GM19035 (cell line): ENCODE data around the gene TBRG1.

Experiments used
- ATAC-seq: cut with Tn5 transposase; IDR thresholded peaks from one replicate; pipeline ENCODE4 v1.9.1; 2021; ENCODE audit not compliant: unreplicated experiment

Gene TBRG1

DNA sequence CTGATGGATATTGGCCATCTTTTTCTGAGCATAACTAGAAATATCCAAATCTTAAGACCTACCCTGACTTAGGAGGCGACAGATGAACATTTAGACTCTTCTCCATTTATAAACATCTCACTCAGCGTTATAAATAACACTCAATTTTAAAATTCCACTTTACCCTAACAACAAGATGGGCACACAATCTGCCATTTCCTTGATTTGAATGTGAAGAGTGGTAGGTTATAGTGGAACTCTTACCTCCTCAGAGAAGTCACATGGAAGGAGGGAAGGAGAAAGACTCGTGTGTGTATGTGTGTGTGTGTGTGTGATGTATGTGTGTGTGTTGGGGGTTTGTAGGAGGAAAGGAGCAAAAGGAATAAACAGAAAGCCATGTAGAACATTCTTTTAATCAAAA, 35.8 kb downstream of the TBRG1 start:
- no peak for ATAC-seq

DNA sequence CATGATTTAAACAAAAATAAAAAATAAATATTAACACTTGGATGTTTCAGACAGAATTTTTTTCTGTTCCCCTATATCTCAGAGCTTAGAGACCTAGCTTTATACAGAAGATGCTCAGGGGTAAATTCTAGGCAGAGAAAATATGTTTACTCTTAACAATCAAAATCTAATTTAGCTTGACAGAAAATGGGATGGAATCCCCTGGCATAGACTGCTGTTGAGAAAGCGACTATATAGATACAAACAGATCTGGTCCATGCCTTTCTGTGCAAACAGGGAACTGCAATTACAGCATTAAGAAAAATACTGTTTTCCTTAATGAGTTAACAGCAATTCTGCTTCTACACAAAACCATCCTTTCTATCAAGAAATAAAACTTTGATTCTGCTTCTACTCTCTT, 36.3 kb downstream of the TBRG1 start:
- no peak for ATAC-seq

DNA sequence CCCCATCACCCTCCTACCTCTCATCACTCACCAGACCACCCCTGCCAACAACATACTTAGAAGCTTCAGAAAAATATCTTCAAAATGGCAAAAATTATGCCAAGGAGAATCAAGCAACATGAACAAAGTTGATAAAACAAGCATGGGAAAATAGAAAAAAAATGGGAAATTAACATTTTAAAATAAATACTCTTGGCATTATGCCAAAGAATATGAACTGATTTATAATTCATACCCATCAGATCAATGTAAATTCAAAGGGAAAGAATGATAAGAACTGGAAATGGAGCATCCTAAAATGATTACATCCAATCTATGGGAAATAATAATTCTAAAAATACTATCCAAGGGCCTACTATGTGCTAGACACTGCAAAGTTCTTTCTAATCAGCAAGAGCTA, 38.9 kb downstream of the TBRG1 start:
- no peak for ATAC-seq

DNA sequence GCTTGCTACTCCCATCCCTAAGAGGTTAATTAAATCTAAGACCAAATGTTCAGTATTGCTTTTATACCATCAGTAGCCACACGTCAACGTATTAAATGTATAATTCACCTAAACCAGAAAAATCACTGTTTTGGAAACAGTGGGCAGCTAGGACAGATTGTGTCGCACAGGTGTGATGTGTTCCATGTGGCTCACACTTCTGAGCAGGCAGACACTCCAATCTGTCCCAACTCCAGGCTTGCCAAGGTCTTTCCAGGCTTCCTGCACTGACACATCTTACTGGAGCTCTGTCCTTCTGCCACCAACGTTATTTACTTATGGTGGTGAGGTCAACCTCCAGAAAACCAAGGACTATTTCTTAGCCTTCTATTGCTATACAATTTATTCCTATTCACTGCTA, 39.4 kb downstream of the TBRG1 start:
- ATAC-seq: no peak

DNA sequence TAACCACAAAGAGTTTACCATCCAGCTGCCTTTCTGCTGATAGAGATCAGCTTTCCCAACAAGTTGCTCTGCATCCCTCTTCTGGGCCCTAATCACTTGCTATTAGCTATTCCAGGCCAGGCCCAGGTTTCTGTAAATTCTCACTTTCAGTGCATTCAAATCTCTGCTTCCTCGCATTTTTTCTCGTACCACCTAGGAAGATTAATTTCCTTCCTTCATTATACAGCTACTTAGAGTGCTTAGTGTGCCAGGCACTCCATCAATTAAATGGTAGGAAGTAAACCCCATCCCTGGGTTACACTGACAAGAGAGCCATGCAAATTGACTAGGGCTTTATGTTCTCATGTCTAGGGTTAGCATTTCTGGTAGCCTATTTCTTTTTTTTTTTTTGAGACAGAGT, 41.2 kb downstream of the TBRG1 start:
- no peak for ATAC-seq

DNA sequence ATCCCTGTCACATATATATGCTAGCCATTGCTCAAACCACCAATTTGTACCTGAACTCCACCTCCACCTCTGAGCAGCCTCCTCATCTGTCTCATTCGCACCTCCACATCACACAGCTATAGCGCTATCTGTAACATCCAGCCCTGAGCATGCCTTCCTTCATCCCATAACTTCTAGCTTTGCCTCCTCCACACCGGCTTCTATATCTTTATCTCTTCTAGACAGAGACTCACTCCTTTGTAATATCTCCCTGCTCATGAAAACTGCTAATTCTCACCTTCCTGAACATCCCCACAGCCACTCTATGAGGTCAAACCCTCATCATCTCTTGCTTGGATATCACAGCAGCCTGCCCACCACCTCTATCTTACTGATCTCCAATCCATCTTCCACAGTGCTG, 44.9 kb downstream of the TBRG1 start:
- ATAC-seq: no peak

DNA sequence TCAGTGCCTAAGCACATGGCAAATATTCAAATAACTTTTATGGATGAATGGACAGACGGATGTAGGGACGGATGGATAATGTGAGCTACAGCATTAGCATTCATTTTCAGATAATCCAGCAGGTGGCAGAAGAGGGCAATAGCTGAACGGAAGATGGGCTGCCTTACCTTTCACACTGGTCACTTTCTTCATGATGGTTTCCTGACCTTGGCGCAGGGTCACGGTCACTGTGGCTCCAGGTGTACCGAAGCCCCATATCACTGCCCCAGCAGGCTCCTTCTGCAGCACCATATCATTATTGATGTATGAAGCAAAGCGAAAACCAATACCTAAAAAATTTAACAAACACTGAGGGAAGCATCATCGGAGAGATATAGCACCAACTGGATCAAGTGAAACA, 46.5 kb downstream of the TBRG1 start:
- no peak for ATAC-seq

DNA sequence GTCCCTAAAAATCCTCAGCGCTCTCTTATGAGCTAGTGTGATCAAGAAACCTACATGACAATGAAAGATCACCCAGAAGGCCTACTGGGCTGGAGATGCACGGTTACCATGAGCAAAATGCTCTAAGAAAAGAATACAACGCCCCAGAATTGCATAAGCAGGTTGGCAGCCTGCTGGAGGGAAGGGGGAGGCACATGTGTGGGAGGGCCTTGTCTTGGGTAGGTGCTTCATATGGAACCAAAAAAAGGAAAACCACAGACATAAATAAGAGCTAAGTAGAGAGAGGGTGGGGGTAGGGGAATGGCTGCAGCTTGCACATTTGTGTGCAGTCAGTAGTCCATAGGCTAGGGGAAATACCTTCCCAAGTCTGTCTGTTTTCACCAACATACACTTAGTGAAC, 48.1 kb downstream of the TBRG1 start:
- ATAC-seq: no peak

DNA sequence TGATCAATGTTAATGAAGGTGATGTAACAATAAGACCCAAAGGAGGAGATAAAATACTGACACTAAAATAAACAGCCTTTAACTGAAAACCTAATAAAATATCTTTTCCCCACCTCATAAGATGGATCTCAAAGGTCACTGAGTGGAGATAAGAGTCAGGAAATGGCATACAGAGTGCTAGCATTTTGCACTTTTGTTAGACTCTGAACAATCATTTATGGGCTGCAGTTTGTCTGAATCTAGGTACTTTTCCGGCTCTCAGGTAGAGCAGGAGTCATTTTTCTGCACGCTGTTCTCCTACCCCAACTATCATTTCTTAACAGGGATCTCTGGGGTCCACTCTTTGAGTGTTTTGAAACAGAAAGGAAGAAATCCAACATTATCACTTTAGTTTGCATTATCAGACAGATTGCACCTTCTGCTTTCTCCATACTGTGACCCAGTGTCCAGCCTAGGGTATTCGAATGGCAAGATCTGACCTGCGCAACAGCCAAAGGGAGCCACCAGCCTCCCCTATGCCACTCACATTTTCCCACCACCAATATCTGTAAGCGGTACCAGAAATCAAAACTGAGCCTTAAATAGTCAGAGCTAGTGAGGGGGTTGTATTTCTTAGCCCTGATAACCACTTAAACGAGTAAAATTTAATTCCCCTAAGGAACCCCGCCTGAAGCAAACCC, 50.0 kb downstream of the TBRG1 start:
- ATAC-seq: no peak

DNA sequence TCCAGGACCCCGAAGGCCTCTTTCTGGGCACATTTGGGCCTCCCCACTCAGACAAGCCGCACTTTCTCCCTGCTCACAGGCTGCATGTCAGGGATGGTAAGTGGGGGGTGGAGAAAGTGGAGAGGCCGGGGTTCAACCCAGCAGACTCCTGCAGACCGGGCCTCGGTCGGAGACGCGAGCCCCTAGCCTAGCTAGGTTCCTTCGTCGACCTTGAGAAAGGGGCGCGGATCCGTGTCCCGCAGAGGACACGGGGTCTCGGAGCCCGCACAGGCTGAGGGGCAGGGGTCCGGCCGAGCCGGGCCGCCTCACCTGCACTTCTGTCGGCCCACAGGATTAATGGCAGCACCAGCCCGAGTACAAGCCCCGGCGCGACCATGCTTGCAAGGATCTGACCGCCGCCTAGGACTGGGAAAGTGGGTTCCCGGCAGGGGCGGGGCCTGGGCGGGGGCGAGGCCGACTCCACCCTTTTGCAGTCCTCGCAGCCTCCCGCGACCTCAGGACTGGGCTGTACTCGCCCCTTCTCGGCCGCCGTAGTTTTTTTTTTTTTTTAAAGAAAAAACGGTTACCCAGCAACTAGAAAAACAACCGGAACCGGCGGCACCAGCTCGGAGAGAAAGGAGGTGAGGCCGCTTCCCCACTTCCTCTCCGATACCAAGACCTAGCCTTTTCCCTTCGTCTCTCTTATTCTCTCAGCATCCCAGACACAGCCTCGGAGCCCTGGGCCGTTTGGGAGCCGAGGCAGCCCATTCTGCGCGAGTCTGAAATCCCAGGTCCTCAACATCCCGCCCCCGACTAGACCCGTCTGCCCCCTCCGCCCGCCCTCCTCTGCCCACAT, 50.9 kb downstream of the TBRG1 start, which contains the start of the genes SIAE and SPA17:
Gene SIAE (minus strand): TSS at position 407 of the 835 bp plus-strand sequence. CDS start 31 bp downstream, at position 376.
Gene SPA17 (plus strand): TSS at position 572 of the 835 bp plus-strand sequence. CDS start 1,361 bp downstream, outside the sequence.
- peak; percentile 95 for ATAC-seq

DNA sequence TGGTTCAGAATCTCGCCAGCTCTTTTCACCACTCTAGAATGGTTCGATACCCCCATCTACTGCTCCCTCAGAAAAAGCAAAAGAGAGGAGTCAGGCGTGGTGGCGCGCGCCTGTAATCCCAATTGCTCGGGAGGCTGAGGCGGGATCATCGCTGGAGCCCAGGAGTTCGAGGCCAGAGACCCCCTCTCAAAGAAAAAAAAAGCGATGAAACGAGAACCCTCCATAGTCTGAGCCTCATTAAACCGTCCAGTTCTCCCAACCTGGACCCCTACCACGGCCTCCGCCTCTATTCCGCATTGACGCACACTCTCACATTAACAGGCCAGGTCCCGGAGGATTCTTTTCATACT, 51.5 kb downstream of the TBRG1 start:
- no peak for ATAC-seq

DNA sequence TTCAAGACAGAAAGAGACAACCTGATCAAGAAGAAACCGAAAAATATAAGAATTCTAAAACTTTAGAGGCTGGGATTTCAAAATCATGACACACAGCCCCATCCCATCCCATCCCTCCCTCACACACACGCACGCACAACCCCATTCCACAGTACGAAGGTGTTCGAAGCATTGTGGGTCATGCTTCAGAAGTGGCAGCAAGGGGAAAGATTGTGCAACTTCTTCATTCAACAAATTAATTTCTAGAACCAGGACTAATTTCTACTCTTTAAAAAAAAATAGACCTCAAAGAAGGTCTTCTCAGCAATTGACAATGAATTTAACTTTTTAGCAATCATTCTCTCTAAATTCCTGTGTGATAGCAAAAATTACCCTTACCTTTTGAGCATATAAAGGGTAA, 51.9 kb downstream of the TBRG1 start:
- ATAC-seq: no peak

DNA sequence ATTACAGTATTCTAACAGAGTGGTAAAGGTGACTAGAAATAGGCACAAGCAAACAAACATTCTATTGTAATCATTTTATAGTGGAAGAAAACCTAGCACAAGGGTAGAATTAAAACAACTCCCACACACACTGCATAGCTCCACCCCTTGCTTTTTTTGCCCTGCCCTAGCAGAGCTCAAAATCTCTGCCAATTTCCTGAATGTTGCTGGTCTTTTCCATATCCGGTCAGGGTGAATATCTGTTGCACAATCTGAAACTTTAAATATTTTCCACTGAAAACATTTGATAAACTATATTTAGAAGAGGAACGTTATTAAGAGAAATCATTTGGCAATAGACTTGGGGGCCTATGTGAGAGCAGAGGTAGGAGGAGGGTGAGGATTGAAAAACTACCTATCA, 53.7 kb downstream of the TBRG1 start:
- no peak for ATAC-seq

DNA sequence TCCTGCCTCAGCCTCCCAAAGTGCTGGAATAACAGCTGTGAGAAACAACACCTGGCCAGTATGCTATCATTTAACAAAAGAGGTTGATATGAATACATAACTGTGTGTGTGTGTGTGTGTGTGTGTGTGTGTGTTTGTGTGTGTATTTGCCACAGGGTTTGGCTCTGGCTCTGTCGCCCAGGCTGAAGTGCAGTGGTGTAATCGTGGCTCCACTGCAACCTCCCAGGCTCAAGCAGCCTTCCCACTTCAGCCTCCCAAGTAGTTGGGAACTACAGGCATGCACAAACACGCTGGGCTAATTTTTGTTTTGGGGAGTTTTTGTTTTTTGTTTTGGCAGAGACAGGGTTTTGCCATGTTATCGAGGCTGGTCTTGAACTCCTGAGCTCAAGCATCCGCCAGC, 55.8 kb downstream of the TBRG1 start:
- no peak for ATAC-seq

DNA sequence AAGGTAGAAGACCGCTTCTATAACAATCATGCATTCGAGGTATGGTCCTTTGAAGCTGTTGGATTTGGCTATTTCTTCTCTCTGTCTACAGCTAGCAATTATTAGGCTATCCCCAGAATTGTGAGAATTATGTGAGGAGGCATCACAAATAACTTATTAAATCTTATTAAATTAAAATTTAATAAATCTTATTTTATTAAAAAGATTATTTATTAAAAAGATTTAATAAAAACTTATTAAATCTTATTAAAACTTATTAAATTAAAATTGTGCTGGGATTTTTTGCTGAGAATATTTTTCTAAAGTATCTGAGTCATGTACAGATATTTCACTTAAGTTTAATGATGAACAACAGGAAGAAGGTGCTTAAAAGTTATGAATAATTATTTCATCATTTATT, 58.8 kb downstream of the TBRG1 start:
- no peak for ATAC-seq

DNA sequence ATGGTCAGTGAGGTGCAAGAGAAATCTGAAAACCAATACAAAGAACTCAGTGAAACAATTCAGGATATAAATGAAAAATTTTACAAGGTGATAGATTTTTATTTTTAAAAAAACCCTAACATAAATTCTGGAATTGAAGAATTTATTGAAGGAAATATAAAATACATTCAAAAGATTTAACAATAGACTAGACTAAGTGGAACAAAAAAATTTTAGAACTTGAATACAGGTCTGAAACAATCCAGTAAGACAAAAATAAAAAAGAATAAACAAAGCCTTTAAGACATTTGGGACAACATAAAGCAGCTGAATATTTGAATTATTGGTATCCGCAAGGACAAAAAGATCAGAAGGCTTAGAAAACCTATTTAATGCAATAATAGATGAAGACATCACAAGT, 59.8 kb downstream of the TBRG1 start:
- ATAC-seq: no peak
